Measurements from ENCODE around the gene CACNA2D4. TPM values are rescaled to one million over a fixed set of nuclear protein-coding genes. Genes with fewer than 3 reads are reported as not detected.

CACNA2D4 gene
- total and polyA plus RNA-seq, 4 donors: 0.82 to 2.8 (median 1.3) TPM

DNA sequence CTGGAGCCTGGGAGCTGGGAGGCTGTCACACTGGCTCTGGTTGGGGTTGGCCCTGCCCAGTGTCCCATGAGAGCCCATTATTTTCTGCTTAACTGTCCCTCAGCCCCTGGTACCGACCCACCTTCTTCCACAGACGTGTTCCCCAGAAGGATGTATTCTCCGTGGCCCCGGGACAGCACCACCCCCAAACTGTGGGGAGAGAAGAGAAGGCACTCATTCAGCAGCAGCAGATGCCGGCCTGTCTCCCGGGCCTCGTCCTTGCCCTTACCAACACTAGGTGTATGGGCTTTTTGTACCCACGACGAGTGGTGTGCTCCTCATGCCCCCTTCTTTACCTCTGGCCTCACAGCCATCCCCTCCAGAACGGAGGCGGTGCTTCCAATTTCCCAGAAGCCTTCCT, 60.0 kb downstream of the CACNA2D4 start (continued):
- TF ChIP-seq, protein P1, sequence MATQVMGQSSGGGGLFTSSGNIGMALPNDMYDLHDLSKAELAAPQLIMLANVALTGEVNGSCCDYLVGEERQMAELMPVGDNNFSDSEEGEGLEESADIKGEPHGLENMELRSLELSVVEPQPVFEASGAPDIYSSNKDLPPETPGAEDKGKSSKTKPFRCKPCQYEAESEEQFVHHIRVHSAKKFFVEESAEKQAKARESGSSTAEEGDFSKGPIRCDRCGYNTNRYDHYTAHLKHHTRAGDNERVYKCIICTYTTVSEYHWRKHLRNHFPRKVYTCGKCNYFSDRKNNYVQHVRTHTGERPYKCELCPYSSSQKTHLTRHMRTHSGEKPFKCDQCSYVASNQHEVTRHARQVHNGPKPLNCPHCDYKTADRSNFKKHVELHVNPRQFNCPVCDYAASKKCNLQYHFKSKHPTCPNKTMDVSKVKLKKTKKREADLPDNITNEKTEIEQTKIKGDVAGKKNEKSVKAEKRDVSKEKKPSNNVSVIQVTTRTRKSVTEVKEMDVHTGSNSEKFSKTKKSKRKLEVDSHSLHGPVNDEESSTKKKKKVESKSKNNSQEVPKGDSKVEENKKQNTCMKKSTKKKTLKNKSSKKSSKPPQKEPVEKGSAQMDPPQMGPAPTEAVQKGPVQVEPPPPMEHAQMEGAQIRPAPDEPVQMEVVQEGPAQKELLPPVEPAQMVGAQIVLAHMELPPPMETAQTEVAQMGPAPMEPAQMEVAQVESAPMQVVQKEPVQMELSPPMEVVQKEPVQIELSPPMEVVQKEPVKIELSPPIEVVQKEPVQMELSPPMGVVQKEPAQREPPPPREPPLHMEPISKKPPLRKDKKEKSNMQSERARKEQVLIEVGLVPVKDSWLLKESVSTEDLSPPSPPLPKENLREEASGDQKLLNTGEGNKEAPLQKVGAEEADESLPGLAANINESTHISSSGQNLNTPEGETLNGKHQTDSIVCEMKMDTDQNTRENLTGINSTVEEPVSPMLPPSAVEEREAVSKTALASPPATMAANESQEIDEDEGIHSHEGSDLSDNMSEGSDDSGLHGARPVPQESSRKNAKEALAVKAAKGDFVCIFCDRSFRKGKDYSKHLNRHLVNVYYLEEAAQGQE (IDR thresholded peaks at IDR 0.05): no peak
- TF ChIP-seq EGR1 (IDR thresholded peaks at IDR 0.05; ENCODE audit: low read depth in 2 of 2): no peak
- TF ChIP-seq, protein P2, sequence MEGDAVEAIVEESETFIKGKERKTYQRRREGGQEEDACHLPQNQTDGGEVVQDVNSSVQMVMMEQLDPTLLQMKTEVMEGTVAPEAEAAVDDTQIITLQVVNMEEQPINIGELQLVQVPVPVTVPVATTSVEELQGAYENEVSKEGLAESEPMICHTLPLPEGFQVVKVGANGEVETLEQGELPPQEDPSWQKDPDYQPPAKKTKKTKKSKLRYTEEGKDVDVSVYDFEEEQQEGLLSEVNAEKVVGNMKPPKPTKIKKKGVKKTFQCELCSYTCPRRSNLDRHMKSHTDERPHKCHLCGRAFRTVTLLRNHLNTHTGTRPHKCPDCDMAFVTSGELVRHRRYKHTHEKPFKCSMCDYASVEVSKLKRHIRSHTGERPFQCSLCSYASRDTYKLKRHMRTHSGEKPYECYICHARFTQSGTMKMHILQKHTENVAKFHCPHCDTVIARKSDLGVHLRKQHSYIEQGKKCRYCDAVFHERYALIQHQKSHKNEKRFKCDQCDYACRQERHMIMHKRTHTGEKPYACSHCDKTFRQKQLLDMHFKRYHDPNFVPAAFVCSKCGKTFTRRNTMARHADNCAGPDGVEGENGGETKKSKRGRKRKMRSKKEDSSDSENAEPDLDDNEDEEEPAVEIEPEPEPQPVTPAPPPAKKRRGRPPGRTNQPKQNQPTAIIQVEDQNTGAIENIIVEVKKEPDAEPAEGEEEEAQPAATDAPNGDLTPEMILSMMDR (IDR thresholded peaks at IDR 0.05; ENCODE audit: low read depth, low read length, missing input control): no peak
- no peak for TF ChIP-seq JUND (IDR thresholded peaks at IDR 0.05)
- TF ChIP-seq FOXA1 (IDR thresholded peaks at IDR 0.05): no peak

- Histone ChIP-seq H3K36me3 (ENCODE audit: control insufficient read depth in 4 of 4, insufficient read depth in 3 of 4, low read depth in 1 of 4, low read length in 3 of 4) (no peaks in the 10 kb centered on the region), H3K4me3 (ENCODE audit: low read depth in 1 of 3, low read length in 3 of 3) (no peak overlapping the region), H3K27me3 (ENCODE audit: control insufficient read depth in 4 of 4, insufficient read depth in 4 of 4, low read length in 3 of 4) (peaks cover 0 to 4% (median 0%) of the 10 kb centered on the region in 4 donors), H3K4me1 (ENCODE audit: control insufficient read depth in 4 of 4, insufficient read depth in 4 of 4, low read length in 3 of 4) (no peaks in the 10 kb centered on the region), H3K9ac (ENCODE audit: low read depth in 1 of 2, low read length in 2 of 2) (no peak overlapping the region), H3K9me3 (ENCODE audit: control insufficient read depth in 4 of 4, low read length in 3 of 4) (peaks cover 0 to 5% (median 0%) of the 10 kb centered on the region in 4 donors), H3K27ac (ENCODE audit: low read depth in 1 of 2, low read length in 2 of 2) (no peak overlapping the region)
- no peak for DNase-seq (ENCODE audit: low spot score)
- TF ChIP-seq JUND (IDR thresholded peaks at IDR 0.05): no peak
- TF ChIP-seq, protein P3, sequence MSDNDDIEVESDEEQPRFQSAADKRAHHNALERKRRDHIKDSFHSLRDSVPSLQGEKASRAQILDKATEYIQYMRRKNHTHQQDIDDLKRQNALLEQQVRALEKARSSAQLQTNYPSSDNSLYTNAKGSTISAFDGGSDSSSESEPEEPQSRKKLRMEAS (IDR thresholded peaks at IDR 0.05): no peak
- no peak for TF ChIP-seq HNF4G (IDR thresholded peaks at IDR 0.05)
- TF ChIP-seq NR2F2 (IDR thresholded peaks at IDR 0.05): no peak
- no peak for TF ChIP-seq FOXA1 (IDR thresholded peaks at IDR 0.05)
- TF ChIP-seq GABPA (IDR thresholded peaks at IDR 0.05 in 1 of 2, conservative IDR thresholded peaks at IDR 0.05 in 1 of 2): no peak
- TF ChIP-seq YY1 (IDR thresholded peaks at IDR 0.05): no peak
- no peak for TF ChIP-seq EGR1 (IDR thresholded peaks at IDR 0.05; ENCODE audit: low read depth in 2 of 2)
- no peak for TF ChIP-seq FOXA2 (IDR thresholded peaks at IDR 0.05)
- TF ChIP-seq HNF4A (conservative IDR thresholded peaks at IDR 0.05): no peak
- TF ChIP-seq SP1 (IDR thresholded peaks at IDR 0.05): no peak
- TF ChIP-seq, protein P4, sequence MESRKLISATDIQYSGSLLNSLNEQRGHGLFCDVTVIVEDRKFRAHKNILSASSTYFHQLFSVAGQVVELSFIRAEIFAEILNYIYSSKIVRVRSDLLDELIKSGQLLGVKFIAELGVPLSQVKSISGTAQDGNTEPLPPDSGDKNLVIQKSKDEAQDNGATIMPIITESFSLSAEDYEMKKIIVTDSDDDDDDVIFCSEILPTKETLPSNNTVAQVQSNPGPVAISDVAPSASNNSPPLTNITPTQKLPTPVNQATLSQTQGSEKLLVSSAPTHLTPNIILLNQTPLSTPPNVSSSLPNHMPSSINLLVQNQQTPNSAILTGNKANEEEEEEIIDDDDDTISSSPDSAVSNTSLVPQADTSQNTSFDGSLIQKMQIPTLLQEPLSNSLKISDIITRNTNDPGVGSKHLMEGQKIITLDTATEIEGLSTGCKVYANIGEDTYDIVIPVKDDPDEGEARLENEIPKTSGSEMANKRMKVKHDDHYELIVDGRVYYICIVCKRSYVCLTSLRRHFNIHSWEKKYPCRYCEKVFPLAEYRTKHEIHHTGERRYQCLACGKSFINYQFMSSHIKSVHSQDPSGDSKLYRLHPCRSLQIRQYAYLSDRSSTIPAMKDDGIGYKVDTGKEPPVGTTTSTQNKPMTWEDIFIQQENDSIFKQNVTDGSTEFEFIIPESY (IDR thresholded peaks at IDR 0.05): no peak
- no peak for TF ChIP-seq ATF3 (IDR thresholded peaks at IDR 0.05)
- no peak for TF ChIP-seq RXRA (IDR thresholded peaks at IDR 0.05)
- no peak for TF ChIP-seq TAF1 (conservative IDR thresholded peaks at IDR 0.05)
- TF ChIP-seq RAD21 (IDR thresholded peaks at IDR 0.05): no peak
- WGBS: 88% methylated on average over 7 of the region's 7 CpGs
Observed at GRCh38 chr12:1857821-1858220, 60.6 kb downstream of the CACNA2D4 start.
